Upper lobe of right lung (tissue), 1 donor: Measurements from ENCODE around the gene SMIM41. TPM values are rescaled to one million over a fixed set of nuclear protein-coding genes. Genes with fewer than 3 reads are reported as not detected.

ENCODE experiments used
- ATAC-seq: fragments of 200-7000 bp; cut with Tn5 transposase; one replicate; pipeline ENCODE4 v1.9.1; 2020; ENCODE audit warnings: mild to moderate bottlenecking, moderate library complexity
- DNase-seq: peaks from one replicate; pipeline ENCODE4 v3.0.0-alpha.2; 2020
- H3K27ac ChIP-seq: fragments of 200-600 bp; one replicate; pipeline ENCODE4 v1.8.0; 2022
- H3K27me3 ChIP-seq: fragments of 200-600 bp; one replicate; pipeline ENCODE4 v1.8.0; 2022; ENCODE audit warnings: mild to moderate bottlenecking
- H3K36me3 ChIP-seq: fragments of 200-600 bp; one replicate; pipeline ENCODE4 v1.8.0; 2022
- H3K4me1 ChIP-seq: fragments of 200-600 bp; one replicate; pipeline ENCODE4 v1.8.0; 2022
- H3K4me3 ChIP-seq: fragments of 200-600 bp; one replicate; pipeline ENCODE4 v1.8.0; 2022; ENCODE audit warnings: mild to moderate bottlenecking
- H3K9me3 ChIP-seq: fragments of 200-600 bp; one replicate; pipeline ENCODE4 v1.8.0; 2022
- CTCF ChIP-seq: fragments of 200-600 bp; IDR thresholded peaks from one replicate; pipeline ENCODE4 v1.8.0; 2022; ENCODE audit warnings: antibody characterized with exemption
- intact Hi-C: fragments of 100-400 bp; cut with DNase I; formaldehyde crosslinking; loops from one replicate; pipeline ENCODE4 v1.11.0; 2022
- total RNA-seq: library from RNA; stranded (reverse); fragmentation: NEBNext Ultra II Directional; extraction: Animal tissue kit (Norgen Biotek cat#: 25700); gene quantifications from one replicate; pipeline ENCODE4 v1.2.1, GENCODE V29; 2021
- donor health status: DM: no; HTN: yes; CAD: no; lungs with severe emphysema.

The SMIM41 gene
- total RNA-seq, 1 donor from 2014 or later = 6.1 TPM

DNA sequence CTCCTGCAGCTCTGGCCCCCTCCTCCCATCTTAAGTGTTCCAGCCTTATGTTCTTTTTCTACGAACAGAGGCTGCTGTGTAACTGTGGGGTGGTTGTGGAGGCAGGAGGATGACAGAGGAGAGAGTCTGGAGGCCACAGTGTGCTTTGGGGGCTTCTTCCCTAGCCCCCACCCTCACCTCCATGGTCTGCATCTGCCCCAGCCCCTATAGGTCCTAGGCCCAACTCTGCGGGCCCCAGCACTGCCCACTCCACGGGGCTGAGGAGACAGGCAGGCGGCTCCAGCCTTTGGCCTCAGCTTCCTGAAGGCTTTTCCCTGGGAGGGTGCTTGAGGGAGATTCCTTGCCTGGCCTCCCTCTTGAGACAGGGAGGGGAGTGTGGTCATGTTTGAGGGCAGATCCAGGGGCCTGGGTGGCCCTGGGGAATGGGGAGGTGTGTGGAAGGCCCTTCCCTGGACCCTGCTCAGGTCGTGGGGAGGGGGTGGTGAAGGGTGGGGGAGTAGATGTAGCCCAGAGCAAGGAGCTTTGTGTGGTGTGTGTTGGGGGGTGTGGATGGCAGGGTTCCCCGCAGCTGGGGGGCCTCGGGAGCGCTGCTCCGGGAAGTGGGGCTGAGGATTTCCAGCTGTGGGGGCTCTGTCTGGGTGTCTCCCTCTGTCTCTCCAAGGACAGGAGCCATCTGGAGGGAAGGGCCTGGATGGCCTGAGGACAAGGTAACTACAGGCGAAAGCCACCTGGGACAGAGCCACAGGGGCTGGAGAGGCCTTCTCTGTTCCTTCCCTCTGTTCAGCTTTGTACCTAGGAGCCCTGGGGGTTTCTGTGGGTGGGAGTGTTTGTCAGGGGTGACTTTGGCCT, 1.1 kb downstream of the SMIM41 start:
- no peaks in the 10 kb centered on the region for H3K9me3 ChIP-seq
- no peak for TF ChIP-seq CTCF
- H3K4me3 ChIP-seq = peak overlapping the region; percentile 48
- ATAC-seq = peak; percentile 7
- no peaks in the 10 kb centered on the region for H3K27me3 ChIP-seq
- peaks cover 23% of the 10 kb centered on the region for H3K36me3 ChIP-seq
- H3K27ac ChIP-seq = peak overlapping the region; percentile 83
- peak; percentile 64 for DNase-seq
- peaks cover 25% of the 10 kb centered on the region for H3K4me1 ChIP-seq
- intact Hi-C loops = no loop called here

- intact Hi-C loops = no loop called here
- H3K36me3 ChIP-seq = peaks cover 17% of the 10 kb centered on the region
- H3K4me1 ChIP-seq = peaks cover 25% of the 10 kb centered on the region
- no peak for TF ChIP-seq CTCF
- no peaks in the 10 kb centered on the region for H3K27me3 ChIP-seq
- DNase-seq (peak; percentile 58), ATAC-seq (no peak)
- peak overlapping the region; percentile 83 for H3K27ac ChIP-seq
- peak overlapping the region; percentile 48 for H3K4me3 ChIP-seq
- no peaks in the 10 kb centered on the region for H3K9me3 ChIP-seq
Measured at GRCh38 chr12:52081263-52081733, 1.8 kb downstream of the SMIM41 start.

- Histone ChIP-seq H3K4me3 (peak overlapping the region; percentile 48), H3K4me1 (peaks cover 25% of the 10 kb centered on the region), H3K36me3 (peaks cover 8% of the 10 kb centered on the region), H3K27me3 (no peaks in the 10 kb centered on the region), H3K27ac (peak overlapping the region; percentile 83), H3K9me3 (no peaks in the 10 kb centered on the region)
- intact Hi-C loops = no loop called here
- ATAC-seq = peak; percentile 60
- peak; percentile 71 for DNase-seq
- TF ChIP-seq CTCF = no peak
Measured at GRCh38 chr12:52082026-52082668, 2.6 kb downstream of the SMIM41 start.

- DNase-seq = no peak
- no peaks in the 10 kb centered on the region for H3K27me3 ChIP-seq
- H3K27ac ChIP-seq = peak overlapping the region; percentile 58
- no peak overlapping the region for H3K4me3 ChIP-seq
- TF ChIP-seq CTCF = no peak
- ATAC-seq = no peak
- peaks cover 3% of the 10 kb centered on the region for H3K36me3 ChIP-seq
- no peaks in the 10 kb centered on the region for H3K9me3 ChIP-seq
- peaks cover 25% of the 10 kb centered on the region for H3K4me1 ChIP-seq
- intact Hi-C loops = no loop called here
Measured at GRCh38 chr12:52082669-52082987, 3.1 kb downstream of the SMIM41 start.

GRCh38 chr12:52082988-52083637, 3.6 kb downstream of the SMIM41 start:
- peak; percentile 80 for DNase-seq
- H3K36me3 ChIP-seq = no peaks in the 10 kb centered on the region
- intact Hi-C loops = no loop called here
- H3K9me3 ChIP-seq = no peaks in the 10 kb centered on the region
- ATAC-seq = peak; percentile 64
- peak; percentile 96 for TF ChIP-seq CTCF
- peaks cover 25% of the 10 kb centered on the region for H3K4me1 ChIP-seq
- no peak overlapping the region for H3K4me3 ChIP-seq
- no peaks in the 10 kb centered on the region for H3K27me3 ChIP-seq
- H3K27ac ChIP-seq = peak overlapping the region; percentile 58
